Right lobe of liver (tissue), 6 donors: ENCODE results near the gene STXBP5. TPM values are rescaled to one million over a fixed set of nuclear protein-coding genes. Genes with fewer than 3 reads are reported as not detected.

Source experiments
- ATAC-seq, 4 donors: fragments of 200-7000 bp; cut with Tn5 transposase; one replicate each; pipeline ENCODE4 v1.9.1; 2020; ENCODE audit warnings: mild to moderate bottlenecking in 4 of 4, moderate library complexity in 4 of 4
- DNase-seq, 3 donors: peaks; one replicate each; pipeline ENCODE4 v3.0.0-alpha.2; 2020
- H3K27ac ChIP-seq, 3 donors: fragments of 200-600 bp; one replicate each; pipeline ENCODE4 v1.8.0; 2022
- H3K27me3 ChIP-seq, 2 donors: fragments of 200-600 bp; one replicate each; pipeline ENCODE4 v1.8.0; 2022
- H3K36me3 ChIP-seq, 4 donors: fragments of 200-600 bp; sonication (generic) in 1 of 4; one replicate each; pipeline versions ENCODE4 v1.5.1 to v1.8.0; 2017 to 2022; ENCODE audit warnings: control low read depth in 1 of 4
- H3K4me1 ChIP-seq, 4 donors: fragments of 200-600 bp; sonication (generic) in 1 of 4; one replicate each; pipeline versions ENCODE4 v1.5.1 to v1.8.0; 2017 to 2022; ENCODE audit warnings: control low read depth in 1 of 4
- H3K4me3 ChIP-seq, 3 donors: fragments of 200-600 bp; one replicate each; pipeline ENCODE4 v1.8.0; 2022
- H3K9me3 ChIP-seq, 4 donors: fragments of 200-600 bp; sonication (generic) in 1 of 4; one replicate each; pipeline versions ENCODE4 v1.5.1 to v1.8.0; 2017 to 2022; ENCODE audit warnings: control low read depth in 1 of 4
- POLR2A ChIP-seq: fragments of 450-650 bp; IDR thresholded peaks from one replicate; pipeline ENCODE4 v1.6.1; 2017; ENCODE audit warnings: antibody characterized with exemption, mild to moderate bottlenecking
- WGBS: methylation state at CpG from one replicate; pipeline ENCODE4 v1.1.6; 2018; ENCODE audit warnings: low coverage, low lambda C conversion rate; ENCODE audit not compliant: insufficient coverage; ENCODE audit errors: missing lambda C conversion rate; 5-methylcytosine and 5-hydroxymethylcytosine counted together
- intact Hi-C, 2 donors: fragments of 100-400 bp; cut with DNase I; formaldehyde crosslinking; loops; one replicate each; pipeline versions ENCODE4 v1.11.2 to v1.14.1; 2022
- total RNA-seq, 6 experiments: library from RNA; depleted of rRNA in 2 of 6; stranded (reverse); fragments of >200 nt in 2 of 6; fragmentation: NEBNext Ultra II Directional in 3 of 6; extraction: Animal tissue kit (Norgen Biotek cat#: 25700) in 3 of 6; gene quantifications; one replicate each; pipeline versions ENCODE4 v1.1.0 to v1.2.4, GENCODE V29; 2016 to 2023
- TF ChIP-seq, protein P1 (sequence below), 4 donors: fragments of 200-600 bp in 3 of 4; fragments of 450-650 bp in 1 of 4; IDR thresholded peaks; one replicate each; pipeline versions ENCODE4 v1.5.1 to v1.8.0; 2016 to 2022; ENCODE audit warnings: antibody characterized with exemption in 4 of 4, mild to moderate bottlenecking in 2 of 4
- donor health status: DM: no; HTN: yes; CAD: no.
- donor health status: DM: no; HTN: no; CAD: no.
- donor health status: DM: no; HTN: no; CAD: no.
- donor health status: DM: no; HTN: yes; CAD: no.
- donor health status: DM: no; HTN: yes; CAD: no.

STXBP5 gene
- total RNA-seq, 6 experiments from 2014 or later, result 3.9 to 7.6 (median 5.7) TPM

DNA sequence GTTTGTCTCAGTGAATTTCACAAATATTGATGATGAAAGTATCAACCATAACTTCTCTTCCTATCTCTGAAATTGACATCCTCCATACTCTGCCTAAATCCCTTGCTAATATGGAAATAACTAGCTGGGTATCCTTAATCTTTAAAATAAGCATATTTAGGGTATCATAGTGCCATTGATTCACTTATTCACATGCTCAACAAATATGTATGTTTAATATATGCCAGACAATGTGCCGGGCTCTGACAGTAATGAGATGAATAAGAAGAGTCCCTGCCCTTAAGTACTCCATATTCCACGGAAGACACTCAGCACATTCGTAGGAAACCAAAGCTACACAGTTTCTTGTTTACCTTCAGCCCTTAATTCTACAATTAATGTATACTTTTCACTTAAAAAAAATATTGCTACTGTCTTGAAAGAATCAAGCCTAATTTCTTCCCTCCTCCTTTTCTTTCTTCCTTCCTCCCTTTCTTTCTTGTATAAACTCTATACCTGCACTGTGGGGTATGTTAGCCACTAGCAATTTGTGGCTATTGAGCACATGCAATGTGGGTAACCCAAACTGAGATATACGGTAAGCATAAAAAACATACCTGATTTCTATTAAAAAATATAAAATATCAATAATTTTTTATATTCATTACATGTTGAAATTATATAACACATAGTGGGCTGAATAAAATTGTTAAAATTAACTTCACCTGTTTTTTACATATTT is 42.8 kb upstream of the STXBP5 start:
- intact Hi-C loops, result no loop called here
- TF ChIP-seq, protein P1, sequence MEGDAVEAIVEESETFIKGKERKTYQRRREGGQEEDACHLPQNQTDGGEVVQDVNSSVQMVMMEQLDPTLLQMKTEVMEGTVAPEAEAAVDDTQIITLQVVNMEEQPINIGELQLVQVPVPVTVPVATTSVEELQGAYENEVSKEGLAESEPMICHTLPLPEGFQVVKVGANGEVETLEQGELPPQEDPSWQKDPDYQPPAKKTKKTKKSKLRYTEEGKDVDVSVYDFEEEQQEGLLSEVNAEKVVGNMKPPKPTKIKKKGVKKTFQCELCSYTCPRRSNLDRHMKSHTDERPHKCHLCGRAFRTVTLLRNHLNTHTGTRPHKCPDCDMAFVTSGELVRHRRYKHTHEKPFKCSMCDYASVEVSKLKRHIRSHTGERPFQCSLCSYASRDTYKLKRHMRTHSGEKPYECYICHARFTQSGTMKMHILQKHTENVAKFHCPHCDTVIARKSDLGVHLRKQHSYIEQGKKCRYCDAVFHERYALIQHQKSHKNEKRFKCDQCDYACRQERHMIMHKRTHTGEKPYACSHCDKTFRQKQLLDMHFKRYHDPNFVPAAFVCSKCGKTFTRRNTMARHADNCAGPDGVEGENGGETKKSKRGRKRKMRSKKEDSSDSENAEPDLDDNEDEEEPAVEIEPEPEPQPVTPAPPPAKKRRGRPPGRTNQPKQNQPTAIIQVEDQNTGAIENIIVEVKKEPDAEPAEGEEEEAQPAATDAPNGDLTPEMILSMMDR (IDR thresholded peaks at IDR 0.05), result no peak
- no peak for TF ChIP-seq POLR2A
- no peak overlapping the region for H3K4me3 ChIP-seq
- no peaks in the 10 kb centered on the region for H3K36me3 ChIP-seq
- H3K4me1 ChIP-seq, result no peaks in the 10 kb centered on the region
- no peaks in the 10 kb centered on the region for H3K27me3 ChIP-seq
- H3K9me3 ChIP-seq, result no peaks in the 10 kb centered on the region
- 89% methylated on average over 4 of the region's 4 CpGs for WGBS
- DNase-seq (no peak), ATAC-seq (no peak)
- no peak overlapping the region for H3K27ac ChIP-seq

DNA sequence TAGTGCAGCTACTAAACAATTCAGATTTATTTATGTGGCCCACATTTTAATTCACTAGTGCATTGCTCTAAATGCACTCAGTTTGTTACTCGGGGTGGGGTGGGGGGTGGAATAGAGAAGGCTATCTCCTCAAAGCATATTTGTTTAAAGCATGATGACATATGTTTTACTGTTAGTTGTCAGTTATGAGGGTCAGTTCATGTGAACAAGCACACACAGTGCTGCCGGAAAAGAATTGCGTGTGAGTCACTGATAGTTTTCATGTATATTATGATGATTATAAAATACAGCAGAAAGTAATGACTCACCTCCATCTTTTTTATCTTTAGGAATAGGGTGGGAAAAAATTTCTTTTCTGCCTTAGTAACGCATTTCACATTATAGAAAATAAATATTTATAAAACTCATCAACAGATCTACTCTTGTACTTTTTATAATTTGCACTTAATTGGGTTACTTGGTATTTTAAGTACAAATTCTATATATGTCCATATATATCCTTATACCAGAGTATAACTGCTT is 42.2 kb upstream of the STXBP5 start:
- intact Hi-C loops, result no loop called here
- Histone ChIP-seq H3K4me1 (no peaks in the 10 kb centered on the region), H3K9me3 (no peaks in the 10 kb centered on the region), H3K36me3 (no peaks in the 10 kb centered on the region), H3K27me3 (no peaks in the 10 kb centered on the region), H3K4me3 (no peak overlapping the region), H3K27ac (no peak overlapping the region)
- ATAC-seq, result no peak
- WGBS, result 75% methylated on average over 4 of the region's 4 CpGs
- no peak for TF ChIP-seq POLR2A
- TF ChIP-seq, protein P1 (IDR thresholded peaks at IDR 0.05), result no peak
- DNase-seq, result no peak

DNA sequence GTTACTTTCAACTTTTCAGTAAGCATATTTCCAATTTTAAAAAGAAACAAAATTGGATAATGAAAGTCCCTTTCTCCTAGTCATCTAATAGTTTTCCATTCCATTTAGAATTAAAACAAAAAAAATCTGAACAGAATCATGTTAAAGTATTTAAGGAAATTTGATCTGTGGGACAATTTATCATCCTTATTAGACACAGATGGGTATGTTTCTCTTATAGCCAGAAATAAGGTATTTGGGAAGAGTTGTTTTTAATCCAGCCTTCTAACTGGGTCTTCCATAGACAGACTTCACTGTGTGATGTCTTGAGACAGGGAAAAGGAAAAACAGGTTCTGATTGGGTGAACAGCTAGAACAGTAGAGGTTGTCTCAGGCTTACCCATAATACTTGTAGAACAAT is 39.5 kb upstream of the STXBP5 start:
- Histone ChIP-seq H3K27ac (no peak overlapping the region), H3K4me3 (no peak overlapping the region), H3K4me1 (no peaks in the 10 kb centered on the region), H3K36me3 (no peaks in the 10 kb centered on the region), H3K9me3 (no peaks in the 10 kb centered on the region), H3K27me3 (no peaks in the 10 kb centered on the region)
- intact Hi-C loops, result no loop called here
- ATAC-seq (no peak), DNase-seq (no peak)
- TF ChIP-seq, protein P1 (IDR thresholded peaks at IDR 0.05), result no peak

DNA sequence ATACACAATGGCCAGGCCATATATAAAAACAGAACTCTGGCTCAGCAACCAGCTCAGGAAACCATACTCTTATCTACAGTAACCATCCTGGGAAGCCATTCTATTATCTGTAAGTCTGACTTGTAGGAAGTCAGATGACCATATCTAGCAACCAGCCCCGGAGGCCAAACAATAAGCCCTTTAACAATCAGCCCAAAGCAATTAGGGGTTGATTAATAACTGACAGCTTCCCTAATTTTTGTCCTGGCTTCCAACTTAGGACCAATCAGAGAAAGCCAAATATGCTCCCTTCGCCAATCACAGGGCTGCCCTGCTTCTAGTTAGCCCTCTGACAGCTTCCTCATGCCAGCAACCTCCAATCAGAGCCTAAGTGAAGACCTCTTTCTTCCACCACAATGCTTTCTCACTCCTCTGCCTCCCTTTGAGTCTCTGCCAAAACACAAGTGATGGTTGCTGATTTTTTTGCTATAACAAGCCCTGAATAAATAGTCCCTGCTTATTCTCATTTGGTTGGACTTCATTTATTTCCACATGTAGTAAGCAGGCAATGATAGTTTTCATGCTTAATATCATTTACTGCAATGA is 37.8 kb upstream of the STXBP5 start:
- intact Hi-C loops, result no loop called here
- ATAC-seq, result no peak
- H3K4me1 ChIP-seq, result no peaks in the 10 kb centered on the region
- TF ChIP-seq POLR2A, result no peak
- TF ChIP-seq, protein P1 (IDR thresholded peaks at IDR 0.05), result no peak
- DNase-seq, result no peak
- no peaks in the 10 kb centered on the region for H3K36me3 ChIP-seq
- H3K9me3 ChIP-seq, result no peaks in the 10 kb centered on the region
- WGBS, result 47% methylated on average over 2 of the region's 2 CpGs
- no peaks in the 10 kb centered on the region for H3K27me3 ChIP-seq
- no peak overlapping the region for H3K27ac ChIP-seq
- no peak overlapping the region for H3K4me3 ChIP-seq
